ENCODE results near the gene DLX5.

Gene DLX5

DNA sequence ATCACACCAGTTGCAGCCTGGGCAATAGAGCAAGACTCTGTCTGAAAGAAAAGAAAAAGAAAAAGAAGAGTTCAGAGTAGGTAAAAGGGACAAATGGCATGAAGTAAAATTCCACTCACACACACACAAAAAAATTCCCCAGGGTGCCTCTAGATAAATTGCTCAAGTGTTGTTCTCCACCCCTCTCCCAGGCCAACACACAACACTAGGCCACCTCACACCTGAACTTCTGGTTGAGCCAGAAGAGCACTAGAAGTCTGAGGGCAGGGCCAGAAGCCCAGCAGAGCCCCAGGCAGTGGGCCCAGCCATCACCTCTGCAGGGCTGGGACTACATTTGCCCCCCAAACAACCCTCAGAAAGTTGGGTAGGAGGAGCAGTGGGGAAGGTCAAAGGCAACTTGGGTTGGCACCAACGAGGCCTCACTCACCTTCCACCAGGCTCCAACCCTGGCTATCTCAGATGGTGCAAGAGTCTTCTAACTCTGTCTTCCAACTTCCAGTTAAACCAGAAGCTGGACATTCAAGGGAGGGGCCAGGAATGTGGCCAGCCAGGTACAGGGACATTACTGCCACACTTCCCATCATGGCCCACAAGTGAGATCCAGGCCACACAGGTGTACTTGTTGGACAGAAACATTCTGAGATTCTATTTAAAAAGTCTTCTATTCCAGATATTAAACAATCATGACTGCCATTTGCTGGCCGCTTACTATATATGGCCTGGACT is 44.9 kb downstream of the DLX5 start:
- Mint-ChIP-seq H3K4me3 (no peak overlapping the region), H3K27me3 (peaks cover 36 to 50% of the 10 kb centered on the region in 2 donors), H3K36me3 (ENCODE audit: insufficient read depth) (no peaks in the 10 kb centered on the region), H3K27ac (no peak overlapping the region), H3K9me3 (peaks cover 0 to 3% of the 10 kb centered on the region in 2 donors), H3K4me1 (ENCODE audit: low read depth in 2 of 2) (no peaks in the 10 kb centered on the region)
- ATAC-seq (replicated peaks) (no peak), DNase-seq (no peak)

DNA sequence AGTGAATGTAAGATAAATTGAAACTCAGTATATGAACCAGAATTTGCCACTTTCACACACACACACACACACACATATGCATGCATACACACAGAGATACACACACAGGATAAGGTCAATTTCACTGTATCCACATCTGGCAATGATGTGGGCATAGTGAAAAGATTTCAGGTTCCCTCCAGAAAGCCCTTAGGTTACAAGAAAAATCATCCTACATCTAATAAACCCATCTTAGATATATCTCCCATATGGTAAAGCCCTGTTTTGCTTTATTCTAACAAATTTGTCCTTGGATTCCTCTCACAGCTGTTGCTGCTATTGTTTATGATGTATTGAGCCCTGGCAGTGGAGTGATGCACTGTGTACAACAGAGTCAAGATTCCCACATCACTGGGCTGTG is 47.2 kb downstream of the DLX5 start:
- DNase-seq (no peak), ATAC-seq (replicated peaks) (no peak)
- Mint-ChIP-seq H3K4me1 (ENCODE audit: low read depth in 2 of 2) (no peaks in the 10 kb centered on the region), H3K9me3 (peaks cover 0 to 3% of the 10 kb centered on the region in 2 donors), H3K36me3 (ENCODE audit: insufficient read depth) (no peaks in the 10 kb centered on the region), H3K27ac (no peak overlapping the region), H3K27me3 (peaks cover 46 to 53% of the 10 kb centered on the region in 2 donors), H3K4me3 (no peak overlapping the region)

DNA sequence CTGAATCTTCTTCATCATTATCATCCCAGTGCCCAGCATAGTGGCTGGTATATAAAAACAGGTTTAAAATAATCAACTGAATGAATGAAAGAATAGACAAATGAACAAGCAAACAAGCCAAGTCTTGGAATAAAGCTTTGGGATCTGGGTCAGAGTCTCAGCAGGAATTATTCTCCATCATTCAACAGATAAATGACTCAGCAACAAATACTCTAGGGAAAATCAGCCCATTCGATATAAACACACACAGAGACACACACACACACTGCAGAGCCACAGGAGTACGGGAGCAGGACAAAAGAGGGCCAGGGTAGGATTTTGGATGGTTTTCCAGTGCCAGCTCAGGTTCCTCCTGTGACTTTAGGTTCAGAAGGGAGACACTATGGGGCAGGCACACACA is 48.5 kb downstream of the DLX5 start:
- Mint-ChIP-seq H3K27me3 (peaks cover 35 to 48% of the 10 kb centered on the region in 2 donors), H3K4me1 (ENCODE audit: low read depth in 2 of 2) (no peaks in the 10 kb centered on the region), H3K36me3 (ENCODE audit: insufficient read depth) (no peaks in the 10 kb centered on the region)

DNA sequence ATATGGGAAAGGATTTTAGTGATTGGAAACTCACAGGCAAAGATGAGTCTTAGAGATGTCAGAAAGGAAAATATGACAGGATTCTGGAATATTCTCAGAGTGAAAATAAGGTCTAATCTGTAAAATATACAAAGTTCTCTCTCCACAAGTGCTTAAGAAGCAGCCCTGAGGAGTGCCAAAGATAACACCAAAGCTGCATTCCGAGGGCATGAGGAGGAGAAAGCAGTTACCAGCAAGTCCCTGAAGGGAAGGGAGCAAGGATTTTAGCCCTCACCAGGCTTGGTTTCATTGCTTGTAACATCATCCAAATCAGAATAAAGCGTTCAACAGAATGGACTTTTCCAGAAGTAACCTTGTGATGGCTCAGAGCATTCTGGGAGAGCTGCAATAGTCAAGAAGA is 50.6 kb downstream of the DLX5 start:
- Mint-ChIP-seq H3K9me3 (peaks cover 0 to 3% of the 10 kb centered on the region in 2 donors), H3K36me3 (ENCODE audit: insufficient read depth) (no peaks in the 10 kb centered on the region), H3K4me3 (no peak overlapping the region), H3K27ac (no peak overlapping the region), H3K4me1 (ENCODE audit: low read depth in 2 of 2) (no peaks in the 10 kb centered on the region), H3K27me3 (peaks cover 37 to 40% of the 10 kb centered on the region in 2 donors)
- ATAC-seq (replicated peaks) (no peak), DNase-seq (no peak)

More for the DNA sequence above, 48.5 kb downstream of the DLX5 start:
- no peak overlapping the region for H3K4me3 Mint-ChIP-seq
- H3K9me3 Mint-ChIP-seq = peaks cover 0 to 3% of the 10 kb centered on the region in 2 donors
- no peak overlapping the region for H3K27ac Mint-ChIP-seq
- ATAC-seq (replicated peaks) = no peak
- no peak for DNase-seq

DNA sequence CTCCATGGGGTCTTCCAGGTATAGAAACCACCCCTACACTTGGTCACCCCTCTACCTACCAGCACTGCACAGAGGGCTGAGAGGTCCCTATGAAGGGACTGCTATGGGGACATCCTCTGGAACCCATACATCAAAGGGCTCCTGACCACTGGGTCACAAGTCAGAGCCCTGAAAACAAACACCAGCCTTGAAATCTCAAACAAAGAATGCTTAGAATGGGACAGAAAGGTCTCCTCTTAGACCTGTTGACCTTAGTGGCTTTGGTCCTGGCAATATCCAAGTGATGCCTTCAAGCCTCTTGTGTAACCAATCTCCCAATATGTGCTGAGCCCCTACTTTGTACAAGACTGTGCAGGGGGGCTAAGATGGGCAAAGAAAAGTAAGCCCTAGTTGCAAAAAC is 53.9 kb downstream of the DLX5 start:
- ATAC-seq (replicated peaks) (no peak), DNase-seq (no peak)
- no peaks in the 10 kb centered on the region for H3K36me3 Mint-ChIP-seq (ENCODE audit: insufficient read depth)
- H3K9me3 Mint-ChIP-seq = peaks cover 0 to 3% of the 10 kb centered on the region in 2 donors
- no peaks in the 10 kb centered on the region for H3K4me1 Mint-ChIP-seq (ENCODE audit: low read depth in 2 of 2)
- H3K4me3 Mint-ChIP-seq = no peak overlapping the region
- peaks cover 37 to 47% of the 10 kb centered on the region in 2 donors for H3K27me3 Mint-ChIP-seq
- no peak overlapping the region for H3K27ac Mint-ChIP-seq
